ENCODE results near the gene COL27A1. TPM values are rescaled to one million over a fixed set of nuclear protein-coding genes. Genes with fewer than 3 reads are reported as not detected.
"Not testable (repeated sequence)": the region's sequence is repeated elsewhere in the genome, so short reads cannot be mapped to it uniquely, and the experiment has no call there.

COL27A1 gene
- total RNA-seq, 1 experiment from 2014 or later = 8.2 TPM

DNA sequence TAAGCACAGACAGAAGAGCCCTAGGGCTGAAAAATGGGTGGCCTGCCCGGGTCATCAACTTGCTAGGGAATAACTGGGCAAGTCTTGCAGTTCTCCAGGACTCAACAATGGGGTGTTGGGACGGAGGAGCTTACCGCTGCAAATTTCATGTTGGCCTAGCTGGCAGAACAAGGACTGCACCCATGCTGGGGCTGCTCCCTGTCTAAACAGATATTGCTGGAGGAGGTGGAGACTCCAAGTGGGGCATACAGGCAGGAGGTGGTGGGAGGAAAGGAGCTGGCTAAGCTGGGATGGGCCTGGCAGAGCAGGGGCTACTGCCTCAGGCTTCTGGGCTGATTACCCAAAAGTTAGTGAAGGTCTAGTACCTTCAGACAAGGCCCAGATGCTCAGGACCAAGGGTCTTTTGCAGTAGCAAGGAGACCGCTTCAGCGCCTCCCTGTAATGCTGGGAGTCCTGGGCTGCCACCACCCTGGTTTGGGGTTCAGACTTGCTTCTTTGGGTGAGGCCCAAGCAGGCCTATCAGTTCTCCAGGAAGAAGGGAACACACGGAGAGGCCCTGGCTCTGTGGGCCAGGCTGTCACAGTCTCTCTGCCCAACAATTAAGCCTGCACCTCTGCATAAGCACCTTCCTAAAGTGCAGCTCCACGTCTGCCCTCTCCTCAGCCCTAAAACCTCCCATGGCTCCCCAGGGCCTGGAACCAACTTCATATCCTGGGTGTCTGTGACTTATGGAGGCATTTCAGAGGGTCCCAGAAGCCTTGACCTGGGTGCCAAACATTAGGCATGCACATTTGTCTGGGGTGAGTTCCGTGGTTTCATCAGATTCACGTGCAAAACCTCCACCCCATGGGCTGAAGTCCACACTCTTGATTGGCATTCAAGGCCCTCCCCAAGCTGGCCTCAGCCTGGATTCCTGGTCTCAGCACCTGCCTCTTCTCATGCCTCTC is 32.0 kb upstream of the COL27A1 start:
- no peak for DNase-seq (ENCODE audit: low spot score)

DNA sequence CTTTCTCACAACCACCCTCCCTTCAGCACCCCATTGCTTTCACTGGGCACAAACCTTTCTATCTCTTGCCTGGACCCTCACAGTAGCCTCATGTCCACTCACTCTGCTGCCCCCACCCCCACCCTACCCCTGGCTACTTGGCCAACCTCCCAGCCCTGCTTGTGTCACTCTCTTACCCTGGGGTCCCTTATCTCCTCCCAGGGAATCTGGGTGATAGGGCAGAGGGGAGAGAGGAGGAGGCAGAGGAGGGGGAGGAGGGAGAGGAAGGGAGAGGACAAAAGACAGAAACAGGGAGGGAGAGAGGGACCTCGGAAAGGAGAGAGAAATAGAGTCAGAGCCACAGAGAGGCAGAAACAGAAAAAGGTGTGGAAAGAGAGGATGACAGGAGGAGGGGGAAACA is 31.2 kb upstream of the COL27A1 start:
- no peak for DNase-seq (ENCODE audit: low spot score)

GRCh38 chr9:114124666-114125475 is 30.5 kb upstream of the COL27A1 start:
- no peak for DNase-seq (ENCODE audit: low spot score)

DNA sequence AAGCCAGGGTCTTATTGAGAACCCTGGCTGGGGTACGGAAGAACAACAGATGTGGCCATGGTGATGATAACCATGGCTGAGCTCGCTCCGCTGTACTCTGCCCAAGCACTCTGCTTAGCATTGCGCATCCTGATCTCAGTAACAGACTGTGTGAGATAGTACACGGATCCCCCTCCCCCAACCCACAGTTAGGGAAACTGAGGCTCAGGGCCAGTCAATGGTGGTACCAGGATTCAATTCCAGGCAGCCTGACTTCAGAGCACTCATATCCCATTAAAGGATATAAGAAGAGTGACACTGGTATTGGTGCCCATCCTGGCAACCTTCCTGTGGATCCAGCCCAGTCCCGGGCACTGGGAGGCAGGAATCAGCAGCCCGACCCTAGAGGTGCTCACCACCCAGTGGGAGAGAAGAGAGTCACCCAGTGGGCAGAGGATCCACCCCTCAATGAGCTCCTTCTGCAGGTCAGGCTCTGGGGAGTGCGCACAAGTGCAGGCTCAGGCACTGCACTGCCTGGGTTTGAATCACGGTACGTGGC is 29.8 kb upstream of the COL27A1 start:
- no peak for DNase-seq (ENCODE audit: low spot score)

- DNase-seq (ENCODE audit: low spot score) = no peak
These were observed 28.9 kb upstream of the COL27A1 start for GRCh38 chr9:114126247-114127060.

GRCh38 chr9:114128759-114129158 is 26.6 kb upstream of the COL27A1 start:
- not testable (repeated sequence) for DNase-seq (ENCODE audit: low spot score)

DNA sequence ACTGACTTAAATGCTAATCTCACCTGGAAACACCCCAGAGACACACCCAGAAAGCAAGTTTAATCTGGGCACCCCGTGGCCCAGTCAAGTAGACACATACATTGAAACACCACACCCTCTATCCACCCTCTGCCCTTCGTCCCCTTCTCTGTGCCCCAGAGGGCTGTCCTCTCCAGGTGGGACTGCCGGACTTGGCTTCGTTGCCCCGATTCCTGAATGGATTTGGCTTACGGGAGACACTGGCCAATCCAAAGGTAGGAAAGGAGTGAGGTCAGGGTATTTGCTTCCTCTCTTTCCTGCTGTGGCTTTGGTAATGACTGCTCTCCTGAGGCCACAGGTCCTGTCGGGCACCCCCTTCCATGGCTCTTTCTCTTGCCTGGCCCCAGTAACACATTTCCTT is 25.2 kb upstream of the COL27A1 start:
- DNase-seq (ENCODE audit: low spot score) = no peak

GRCh38 chr9:114130624-114131277 is 24.6 kb upstream of the COL27A1 start:
- DNase-seq (ENCODE audit: low spot score) = no peak

- DNase-seq (ENCODE audit: low spot score) = no peak
These were observed 23.4 kb upstream of the COL27A1 start for GRCh38 chr9:114131808-114132549.

DNA sequence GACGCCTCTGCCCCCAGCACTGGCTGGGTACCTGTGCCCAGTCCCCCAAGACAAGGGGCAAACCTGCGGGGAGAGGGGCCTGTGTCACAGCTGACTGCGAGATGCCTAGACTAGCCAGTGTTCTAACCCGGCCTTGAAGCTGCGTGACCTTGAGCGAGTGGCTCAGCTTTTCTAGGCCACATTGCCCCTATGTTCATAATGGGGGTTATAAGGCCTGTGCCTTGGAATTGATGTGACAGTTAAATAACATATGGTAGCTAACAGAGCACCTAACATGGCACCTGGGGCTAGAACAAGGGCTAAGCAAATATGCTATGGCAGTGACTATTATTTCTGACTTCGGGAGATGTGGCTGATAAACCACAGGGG is 22.8 kb upstream of the COL27A1 start:
- no peak for DNase-seq (ENCODE audit: low spot score)

DNA sequence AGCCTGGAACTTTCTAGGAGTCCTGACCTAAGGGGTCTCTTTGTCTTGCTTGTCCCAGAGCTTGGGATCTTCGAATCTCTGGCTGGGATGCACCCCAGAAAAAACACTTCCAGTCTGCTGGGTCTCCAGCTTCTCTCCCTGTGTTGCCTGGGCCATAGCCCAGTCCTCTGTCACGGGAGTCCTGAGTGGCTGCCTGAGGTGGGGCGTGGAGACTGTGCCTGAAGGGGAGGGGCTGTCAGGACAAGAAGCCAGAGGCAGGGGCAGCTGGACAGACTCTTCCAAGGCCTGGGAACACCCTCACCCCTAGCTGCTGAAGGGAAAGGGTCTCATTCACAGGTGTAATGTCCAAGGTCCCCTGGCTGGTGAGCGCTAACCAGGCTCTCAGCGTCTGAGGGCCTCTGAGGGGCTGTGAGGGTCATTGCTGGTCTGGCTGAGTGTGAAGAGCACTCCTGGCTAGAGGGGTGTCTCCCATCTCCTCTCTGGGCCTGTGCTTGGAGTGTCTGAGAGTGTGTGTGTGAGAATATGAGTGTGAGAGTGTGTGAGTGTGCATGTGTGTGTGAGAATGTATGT is 20.4 kb upstream of the COL27A1 start:
- no peak for DNase-seq (ENCODE audit: low spot score)

DNA sequence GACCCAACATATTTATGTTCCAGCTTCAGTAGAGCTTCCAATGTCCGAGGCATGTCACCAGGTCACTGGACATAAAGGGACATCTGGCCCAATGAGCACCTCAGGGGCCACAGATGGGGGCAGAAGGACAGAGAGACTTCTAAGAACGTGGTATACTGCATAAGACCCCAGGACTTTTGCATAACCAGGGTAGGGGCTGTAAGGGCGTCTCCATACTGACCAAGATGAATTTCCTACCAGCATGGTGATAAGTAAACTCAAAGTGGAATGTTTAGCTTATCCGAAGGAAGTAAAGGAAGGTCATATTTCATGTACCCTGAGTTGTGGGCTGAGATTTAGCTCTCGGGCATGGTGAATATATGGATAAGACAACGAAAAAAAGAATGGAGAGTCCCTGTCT is 17.5 kb upstream of the COL27A1 start:
- no peak for DNase-seq (ENCODE audit: low spot score)

DNA sequence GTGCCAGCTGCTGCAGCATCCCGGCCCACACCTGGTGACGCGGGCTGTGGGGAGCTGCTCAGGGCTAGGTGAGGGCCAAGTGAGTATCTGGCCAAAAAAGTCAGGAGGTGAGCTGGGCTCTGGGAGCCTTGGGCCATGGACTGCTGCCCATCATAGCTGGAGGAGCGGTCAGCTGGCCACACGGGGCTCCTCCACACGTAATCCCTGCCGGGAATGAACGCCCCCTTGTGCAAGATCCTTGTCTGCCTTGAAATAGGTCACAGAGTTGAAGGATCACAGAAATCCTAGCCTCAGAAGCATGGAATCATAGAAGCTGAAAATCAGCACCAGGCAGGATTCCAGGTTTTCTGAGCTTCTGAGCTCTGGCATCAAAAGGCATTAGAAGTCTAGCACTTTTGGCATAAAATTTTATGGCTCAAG is 16.8 kb upstream of the COL27A1 start:
- no peak for DNase-seq (ENCODE audit: low spot score)

GRCh38 chr9:114139071-114139470 is 16.3 kb upstream of the COL27A1 start:
- DNase-seq (ENCODE audit: low spot score) = no peak

DNA sequence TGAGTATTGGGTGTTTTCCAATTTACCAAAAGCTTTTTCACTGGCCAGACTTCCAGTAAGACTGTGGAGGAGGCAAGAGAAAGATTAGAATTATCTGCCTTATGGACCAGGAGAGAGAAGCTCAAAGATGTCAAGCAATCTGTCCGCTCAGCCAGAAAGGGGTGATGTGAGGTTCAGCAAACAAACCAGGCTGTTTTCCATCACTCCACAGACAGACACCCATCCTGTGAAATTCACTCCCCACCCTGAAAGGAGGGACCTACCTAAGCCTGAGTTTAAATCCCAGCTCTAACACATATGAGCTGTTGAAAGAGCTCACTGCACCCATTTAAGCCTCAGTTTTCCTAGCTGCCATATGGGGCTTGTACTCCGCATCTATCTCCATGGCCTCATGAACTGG is 14.9 kb upstream of the COL27A1 start:
- DNase-seq (ENCODE audit: low spot score) = no peak

GRCh38 chr9:114140850-114141249 is 14.5 kb upstream of the COL27A1 start:
- no peak for DNase-seq (ENCODE audit: low spot score)

- DNase-seq (ENCODE audit: low spot score) = no peak
These were observed 13.6 kb upstream of the COL27A1 start for GRCh38 chr9:114141553-114142402.

GRCh38 chr9:114143234-114143633 is 12.1 kb upstream of the COL27A1 start:
- DNase-seq (ENCODE audit: low spot score) = no peak

DNA sequence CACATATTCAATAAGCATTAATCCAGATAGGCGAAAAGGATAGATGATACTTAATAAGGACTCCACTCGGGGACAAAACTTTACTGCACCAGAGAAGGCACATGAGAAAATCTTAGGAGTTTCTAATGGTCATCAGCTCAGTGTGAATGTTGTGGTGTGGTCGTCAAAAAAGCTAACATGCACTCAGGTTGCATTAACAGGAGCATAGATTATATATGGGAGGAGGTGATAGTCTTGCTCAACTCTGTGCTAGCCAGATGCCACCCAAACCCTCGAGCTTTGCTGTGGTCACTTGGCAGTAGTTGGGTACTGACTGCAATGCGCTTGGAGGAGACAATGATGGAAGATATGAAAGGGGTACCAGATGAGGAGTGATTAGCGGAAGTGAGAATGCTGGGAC is 8.6 kb upstream of the COL27A1 start:
- no peak for DNase-seq (ENCODE audit: low spot score)
